Measurements from ENCODE around the gene CYSTM1. TPM values are rescaled to one million over a fixed set of nuclear protein-coding genes. Genes with fewer than 3 reads are reported as not detected.
A peak's percentile ranks its signal among the peaks of the same experiment; 100 is the strongest.

Gene CYSTM1
- total and polyA plus RNA-seq, 2 donors (not counting 3 experiments of a cell fraction or from before 2014, with no cell fraction given), result 28.9 to 41.5 TPM

- H3K9ac ChIP-seq (replicated peaks; ENCODE audit: extremely low read depth, insufficient read depth, low read length), result no peak overlapping the region
- ChIA-PET POLR2A (interaction anchor here (1.1 kb wide), 1 partner anchor 103 kb away, joined by 3 read pairs; no protein-coding TSS in a partner anchor), CTCF (interaction anchor here (0.6 to 6.6 kb wide), 58 partner anchors 9 to 576 kb away, joined by 3 to 379 read pairs (median 5); partner anchors contain the start of genes HBEGF, PURA and SLC4A9)
- H3K27ac ChIP-seq (ENCODE audit: insufficient read depth, low read depth, low read length), result no peak overlapping the region
- dilution Hi-C loops (cut with MboI; ENCODE audit: extremely low pct_ligation_motif_present, low sequenced_read_pairs) (no loop called here), intact Hi-C loops (cut with micrococcal nuclease) (loop anchor here (2.0 kb wide), 1 partner anchor 39 kb away; no protein-coding TSS in a partner anchor)
- no peak overlapping the region for H3K4me2 ChIP-seq (ENCODE audit: insufficient read depth, low read length)
- H3K36me3 ChIP-seq (ENCODE audit: control insufficient read depth in 2 of 2, extremely low read depth in 1 of 2, insufficient read depth in 2 of 2, low read length in 2 of 2), result no peaks in the 10 kb centered on the region
- no peaks in the 10 kb centered on the region for H3K9me3 ChIP-seq (replicated peaks; ENCODE audit: control insufficient read depth, insufficient read depth, low read length)
- TF ChIP-seq MYC (IDR thresholded peaks at IDR 0.05; ENCODE audit: low read depth, low read length) (no peak), EZH2 (IDR thresholded peaks at IDR 0.05; ENCODE audit: borderline replicate concordance, low read depth, low read length, severe bottlenecking) (peak; percentile 72), JUN (IDR thresholded peaks at IDR 0.05; ENCODE audit: borderline replicate concordance, insufficient read depth, insufficient read length, low read depth) (no peak), POLR2AphosphoS5 (IDR thresholded peaks at IDR 0.05; ENCODE audit: insufficient read depth, low read depth, low read length) (peak; percentile 42), MAX (IDR thresholded peaks at IDR 0.05; ENCODE audit: insufficient read depth, insufficient read length) (no peak), FOS (IDR thresholded peaks at IDR 0.05; ENCODE audit: borderline replicate concordance, insufficient read depth, low read length) (no peak), POLR2A (IDR thresholded peaks at IDR 0.05; ENCODE audit: low read depth, low read length) (no peak), GATA2 (IDR thresholded peaks at IDR 0.05; ENCODE audit: insufficient read depth, insufficient read length, low read depth, low read length) (no peak)
- TF ChIP-seq, protein P1, sequence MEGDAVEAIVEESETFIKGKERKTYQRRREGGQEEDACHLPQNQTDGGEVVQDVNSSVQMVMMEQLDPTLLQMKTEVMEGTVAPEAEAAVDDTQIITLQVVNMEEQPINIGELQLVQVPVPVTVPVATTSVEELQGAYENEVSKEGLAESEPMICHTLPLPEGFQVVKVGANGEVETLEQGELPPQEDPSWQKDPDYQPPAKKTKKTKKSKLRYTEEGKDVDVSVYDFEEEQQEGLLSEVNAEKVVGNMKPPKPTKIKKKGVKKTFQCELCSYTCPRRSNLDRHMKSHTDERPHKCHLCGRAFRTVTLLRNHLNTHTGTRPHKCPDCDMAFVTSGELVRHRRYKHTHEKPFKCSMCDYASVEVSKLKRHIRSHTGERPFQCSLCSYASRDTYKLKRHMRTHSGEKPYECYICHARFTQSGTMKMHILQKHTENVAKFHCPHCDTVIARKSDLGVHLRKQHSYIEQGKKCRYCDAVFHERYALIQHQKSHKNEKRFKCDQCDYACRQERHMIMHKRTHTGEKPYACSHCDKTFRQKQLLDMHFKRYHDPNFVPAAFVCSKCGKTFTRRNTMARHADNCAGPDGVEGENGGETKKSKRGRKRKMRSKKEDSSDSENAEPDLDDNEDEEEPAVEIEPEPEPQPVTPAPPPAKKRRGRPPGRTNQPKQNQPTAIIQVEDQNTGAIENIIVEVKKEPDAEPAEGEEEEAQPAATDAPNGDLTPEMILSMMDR (IDR thresholded peaks at IDR 0.05; ENCODE audit: extremely low read depth in 1 of 2, insufficient read depth in 1 of 2, low read depth in 1 of 2, low read length in 2 of 2), result peak; percentile 67 to 77
- H2AFZ ChIP-seq (ENCODE audit: low read depth, low read length), result peak overlapping the region; percentile 37
- no peaks in the 10 kb centered on the region for H4K20me1 ChIP-seq (replicated peaks; ENCODE audit: control insufficient read depth, extremely low read depth, insufficient read depth, low read length)
- H3K27me3 ChIP-seq (ENCODE audit: control insufficient read depth in 2 of 2, insufficient read depth in 2 of 2, low read length in 2 of 2), result peaks cover 0 to 6% of the 10 kb centered on the region in 2 experiments
- H3K9me1 ChIP-seq (replicated peaks; ENCODE audit: control insufficient read depth, extremely low read depth, insufficient read depth, low read length), result no peaks in the 10 kb centered on the region
- no peaks in the 10 kb centered on the region for H3K4me1 ChIP-seq (ENCODE audit: control insufficient read depth, extremely low read depth, insufficient read depth, low read length)
- FAIRE-seq, result peak; percentile 74
- peak overlapping the region in 1 of 3 experiments; percentile 8 for H3K4me3 ChIP-seq (replicated peaks in 1 of 3; ENCODE audit: insufficient read depth in 1 of 3, low read depth in 1 of 3, low read length in 3 of 3)
- peak; percentile 61 for DNase-seq (ENCODE audit: low read depth, low spot score)
- H3K79me2 ChIP-seq (ENCODE audit: control insufficient read depth, insufficient read depth, low read length), result no peaks in the 10 kb centered on the region
- BruUV-seq (replicated peaks), result no TSS peak
Measured at GRCh38 chr5:140145818-140146522, 29.0 kb upstream of the CYSTM1 start.
